Left lung (tissue), 10 donors: ENCODE measurements around the gene SNRPF. TPM values are rescaled to one million over a fixed set of nuclear protein-coding genes. Genes with fewer than 3 reads are reported as not detected.

ENCODE experiments used
- ATAC-seq: fragments of 200-7000 bp; cut with Tn5 transposase; one replicate; pipeline ENCODE4 v1.9.1; 2020; ENCODE audit warnings: moderate library complexity
- DNase-seq, 4 donors: peaks; one replicate each; pipeline ENCODE4 v3.0.0-alpha.2; 2013 to 2020
- H3K27ac ChIP-seq, 2 donors: fragments of 200-600 bp; sonication (generic) in 1 of 2; one replicate each; pipeline versions ENCODE4 v1.5.0 to v1.8.0; 2020 to 2021
- H3K27me3 ChIP-seq, 2 donors: fragments of 200-600 bp; sonication (generic) in 1 of 2; one replicate each; pipeline versions ENCODE4 v1.5.0 to v1.8.0; 2020 to 2021
- H3K36me3 ChIP-seq, 2 donors: fragments of 200-600 bp; sonication (generic) in 1 of 2; one replicate each; pipeline versions ENCODE4 v1.5.0 to v1.8.0; 2020 to 2021
- H3K4me1 ChIP-seq, 2 donors: fragments of 200-600 bp; one replicate each; pipeline ENCODE4 v1.8.0; 2021
- H3K4me3 ChIP-seq, 2 donors: fragments of 200-600 bp; sonication (generic) in 1 of 2; one replicate each; pipeline versions ENCODE4 v1.5.0 to v1.8.0; 2020 to 2021; ENCODE audit warnings: mild to moderate bottlenecking in 1 of 2
- H3K9me3 ChIP-seq, 2 donors: fragments of 200-600 bp; sonication (generic) in 1 of 2; one replicate each; pipeline versions ENCODE4 v1.5.0 to v1.8.0; 2020 to 2021
- intact Hi-C, 2 donors: fragments of 100-400 bp; cut with DNase I; formaldehyde crosslinking; loops; one replicate each; pipeline versions ENCODE4 v1.11.2 to v1.14.2; 2022
- polyA plus RNA-seq, 6 donors: library from polyadenylated mRNA; unstranded; fragments of 120-200 nt; gene quantifications; one replicate each; pipeline ENCODE4 v1.2.1, GENCODE V29; 2013; ENCODE audit not compliant: insufficient read length in 6 of 6
- total RNA-seq, 2 donors: library from RNA; stranded (reverse); fragmentation: NEBNext Ultra II Directional; extraction: Animal tissue kit (Norgen Biotek cat#: 25700); gene quantifications; one replicate each; pipeline ENCODE4 v1.2.1, GENCODE V29; 2021
- TF ChIP-seq, protein P1 (sequence below), 2 donors: fragments of 200-600 bp; sonication (generic) in 1 of 2; IDR thresholded peaks; one replicate each; pipeline versions ENCODE4 v1.5.0 to v1.8.0; 2021; ENCODE audit warnings: antibody characterized with exemption in 2 of 2
- donor health status: DM: no; HTN: yes; CAD: no.
- donor health status: DM: no; HTN: no; CAD: no.

The SNRPF gene
- total and polyA plus RNA-seq, 8 donors = 16.4 to 94.5 (median 86.1) TPM

DNA sequence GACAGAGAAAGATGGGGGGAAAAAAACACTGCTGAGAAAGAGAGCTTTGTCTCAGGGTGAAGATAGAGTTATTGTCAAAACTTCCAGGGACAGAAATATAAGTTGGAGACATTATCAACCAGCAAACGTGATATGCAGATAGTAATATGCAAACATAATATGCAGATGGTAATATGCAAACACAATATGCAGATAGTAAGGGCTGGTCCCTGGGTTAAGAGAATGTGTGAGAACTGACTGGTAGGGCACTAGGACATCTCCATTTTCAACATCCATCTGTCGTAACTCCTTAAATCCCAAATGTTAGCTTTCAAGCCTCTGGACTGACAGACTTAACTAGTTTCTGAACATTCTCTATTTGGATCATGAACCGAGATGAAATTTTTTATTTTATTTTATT, 32.2 kb downstream of the SNRPF start:
- Histone ChIP-seq H3K4me1 (no peaks in the 10 kb centered on the region), H3K4me3 (no peak overlapping the region), H3K27ac (no peak overlapping the region), H3K27me3 (no peaks in the 10 kb centered on the region), H3K9me3 (no peaks in the 10 kb centered on the region), H3K36me3 (no peaks in the 10 kb centered on the region)
- ATAC-seq = no peak
- intact Hi-C loops = no loop called here
- TF ChIP-seq, protein P1, sequence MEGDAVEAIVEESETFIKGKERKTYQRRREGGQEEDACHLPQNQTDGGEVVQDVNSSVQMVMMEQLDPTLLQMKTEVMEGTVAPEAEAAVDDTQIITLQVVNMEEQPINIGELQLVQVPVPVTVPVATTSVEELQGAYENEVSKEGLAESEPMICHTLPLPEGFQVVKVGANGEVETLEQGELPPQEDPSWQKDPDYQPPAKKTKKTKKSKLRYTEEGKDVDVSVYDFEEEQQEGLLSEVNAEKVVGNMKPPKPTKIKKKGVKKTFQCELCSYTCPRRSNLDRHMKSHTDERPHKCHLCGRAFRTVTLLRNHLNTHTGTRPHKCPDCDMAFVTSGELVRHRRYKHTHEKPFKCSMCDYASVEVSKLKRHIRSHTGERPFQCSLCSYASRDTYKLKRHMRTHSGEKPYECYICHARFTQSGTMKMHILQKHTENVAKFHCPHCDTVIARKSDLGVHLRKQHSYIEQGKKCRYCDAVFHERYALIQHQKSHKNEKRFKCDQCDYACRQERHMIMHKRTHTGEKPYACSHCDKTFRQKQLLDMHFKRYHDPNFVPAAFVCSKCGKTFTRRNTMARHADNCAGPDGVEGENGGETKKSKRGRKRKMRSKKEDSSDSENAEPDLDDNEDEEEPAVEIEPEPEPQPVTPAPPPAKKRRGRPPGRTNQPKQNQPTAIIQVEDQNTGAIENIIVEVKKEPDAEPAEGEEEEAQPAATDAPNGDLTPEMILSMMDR (IDR thresholded peaks at IDR 0.05) = no peak
- no peak for DNase-seq

DNA sequence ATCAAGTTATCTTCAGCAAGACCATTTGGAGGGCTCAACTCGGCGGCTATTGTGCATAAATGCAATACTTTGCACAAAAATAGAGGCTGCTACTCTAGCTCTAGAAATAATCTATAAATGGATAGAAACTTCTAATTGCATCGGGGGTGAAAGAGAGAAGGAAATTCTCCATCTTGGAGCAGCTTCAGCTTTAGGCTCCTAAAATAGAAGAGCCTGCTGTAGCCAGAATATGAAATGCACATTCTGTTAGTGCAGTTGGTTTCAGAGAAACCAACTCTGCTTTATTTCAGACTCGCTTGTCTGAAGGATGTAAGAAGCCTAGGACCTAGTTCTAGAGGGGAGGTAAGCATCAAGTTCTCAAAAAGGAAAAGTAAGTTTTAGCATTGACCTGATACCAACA, 38.1 kb downstream of the SNRPF start:
- TF ChIP-seq, protein P1 (IDR thresholded peaks at IDR 0.05) = no peak
- Histone ChIP-seq H3K36me3 (no peaks in the 10 kb centered on the region), H3K27me3 (no peaks in the 10 kb centered on the region), H3K27ac (no peak overlapping the region), H3K4me3 (no peak overlapping the region), H3K4me1 (no peaks in the 10 kb centered on the region), H3K9me3 (no peaks in the 10 kb centered on the region)
- intact Hi-C loops = no loop called here
- no peak for DNase-seq
- no peak for ATAC-seq

DNA sequence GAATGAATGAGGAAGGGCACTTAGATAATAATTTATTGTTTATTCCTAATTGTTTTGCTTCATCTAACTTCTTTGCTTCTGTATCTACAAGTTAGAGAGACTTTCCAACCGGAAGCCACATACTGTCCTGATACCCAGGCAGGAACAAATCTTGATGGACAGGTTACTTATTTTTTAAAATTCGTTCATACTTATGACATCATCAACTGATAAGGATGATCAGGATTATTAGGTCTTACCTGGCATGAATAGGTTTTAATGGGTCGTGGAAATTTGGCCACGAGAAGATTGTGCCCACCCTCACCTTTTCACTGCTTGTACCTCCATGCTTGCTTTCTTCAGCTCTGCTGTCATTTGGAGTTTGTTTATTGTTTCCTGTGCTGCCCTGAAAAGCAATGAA, 39.3 kb downstream of the SNRPF start:
- Histone ChIP-seq H3K27ac (no peak overlapping the region), H3K4me3 (no peak overlapping the region), H3K9me3 (peaks cover 0 to 2% of the 10 kb centered on the region in 2 donors), H3K27me3 (no peaks in the 10 kb centered on the region), H3K4me1 (no peaks in the 10 kb centered on the region), H3K36me3 (no peaks in the 10 kb centered on the region)
- TF ChIP-seq, protein P1 (IDR thresholded peaks at IDR 0.05) = no peak
- intact Hi-C loops = no loop called here
- no peak for DNase-seq
- ATAC-seq = no peak

DNA sequence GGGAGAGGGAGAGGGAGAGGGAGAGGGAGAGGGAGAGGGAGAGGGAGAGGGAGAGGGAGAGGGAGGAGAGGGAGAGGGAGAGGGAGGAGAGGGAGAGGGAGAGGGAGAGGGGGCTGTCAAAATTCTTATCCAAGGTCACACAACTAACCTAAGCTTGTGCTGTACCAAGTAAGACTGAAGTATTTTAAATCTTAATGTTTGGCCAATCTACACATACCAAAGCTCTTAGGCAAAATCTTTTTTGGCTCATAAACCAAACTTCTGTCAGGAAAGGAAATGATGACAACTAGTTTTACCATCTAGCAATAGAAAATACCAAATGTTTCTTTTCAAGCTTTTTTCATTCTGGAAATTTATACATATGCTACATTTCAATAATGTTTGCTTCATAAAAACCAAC, 49.8 kb downstream of the SNRPF start:
- intact Hi-C loops = no loop called here
- Histone ChIP-seq H3K36me3 (no peaks in the 10 kb centered on the region), H3K27me3 (no peaks in the 10 kb centered on the region), H3K27ac (no peak overlapping the region), H3K4me1 (no peaks in the 10 kb centered on the region), H3K4me3 (no peak overlapping the region), H3K9me3 (peaks cover 0 to under 1% of the 10 kb centered on the region in 2 donors)
- DNase-seq (no peak), ATAC-seq (no peak)
- TF ChIP-seq, protein P1 (IDR thresholded peaks at IDR 0.05) = no peak

DNA sequence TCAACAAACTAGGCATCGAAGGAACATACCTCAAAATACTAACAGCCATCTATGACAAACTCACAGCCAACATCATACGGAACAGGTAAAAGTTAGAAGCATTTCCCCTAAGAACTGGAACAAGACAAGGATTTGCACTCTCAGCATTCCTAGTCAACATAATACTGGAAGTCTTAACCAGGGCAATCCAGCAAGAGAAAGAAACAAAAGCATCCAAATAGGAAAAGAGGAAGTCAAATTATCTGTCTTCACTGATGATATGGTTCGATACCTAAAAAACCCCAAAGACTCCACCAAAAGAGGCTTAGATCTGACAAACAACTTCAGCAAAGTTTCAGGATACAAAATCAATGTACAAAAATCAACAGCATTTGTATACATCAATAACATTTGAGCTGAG, 51.1 kb downstream of the SNRPF start:
- no peaks in the 10 kb centered on the region for H3K27me3 ChIP-seq
- intact Hi-C loops = loop anchor here in 1 of 2 donors (10.0 kb wide), 1 partner anchor 85 kb away; the partner anchor contains the start of gene HAL
- no peaks in the 10 kb centered on the region for H3K36me3 ChIP-seq
- no peak for ATAC-seq
- no peak overlapping the region for H3K27ac ChIP-seq
- no peak for DNase-seq
- H3K4me3 ChIP-seq = no peak overlapping the region
- no peaks in the 10 kb centered on the region for H3K4me1 ChIP-seq
- H3K9me3 ChIP-seq = no peaks in the 10 kb centered on the region
- TF ChIP-seq, protein P1 (IDR thresholded peaks at IDR 0.05) = no peak

Other genes starting within 250 kb of the SNRPF start
- 10 to 100 TPM; 61.9 to 81.5 TPM for gene NTN4, start 68.2 kb upstream of the SNRPF start, total RNA-seq
- 10 to 100 TPM; 22.6 to 48.6 (median 27.3) TPM for gene NTN4, start 68.2 kb upstream of the SNRPF start, polyA plus RNA-seq
- gene CCDC38, start 83.7 kb downstream of the SNRPF start, total RNA-seq = under 1 TPM in 1 of 2 donors, not detected in 1; 0.18 TPM
- gene CCDC38, start 83.7 kb downstream of the SNRPF start, polyA plus RNA-seq = 1 to 10 TPM in 2 of 6 donors, under 1 TPM in 4; 0.36 to 1.1 (median 0.59) TPM
- gene AMDHD1, start 84.4 kb downstream of the SNRPF start, total RNA-seq = 1 to 10 TPM; 1.3 to 2.4 TPM
- 1 to 10 TPM in 3 of 6 donors, under 1 TPM in 3; 0.74 to 1.3 (median 1.0) TPM for gene AMDHD1, start 84.4 kb downstream of the SNRPF start, polyA plus RNA-seq
- gene HAL, start 137.4 kb downstream of the SNRPF start, total RNA-seq = 1 to 10 TPM; 1.1 to 7.1 TPM
- 1 to 10 TPM in 3 of 6 donors, under 1 TPM in 3; 0.64 to 1.3 (median 1.0) TPM for gene HAL, start 137.4 kb downstream of the SNRPF start, polyA plus RNA-seq
- 100 to 1,000 TPM; 201 to 227 TPM for gene LTA4H, start 176.6 kb downstream of the SNRPF start, total RNA-seq
- gene LTA4H, start 176.6 kb downstream of the SNRPF start, polyA plus RNA-seq = 100 to 1,000 TPM; 173 to 222 (median 189) TPM